NCI-H1436 treated with DMSO at 0.1 percent for 48 hours (cell line): ENCODE data around the gene SH3BP5.

Experiments used
- DNase-seq: peaks from one replicate; lab custom pipeline; 2025; lab: John Stamatoyannopoulos, UW

SH3BP5 gene

GRCh38 chr3:15297608-15298350 lies 34.6 kb downstream of the SH3BP5 start:
- DNase-seq, result no peak

- DNase-seq, result no peak
Measured at GRCh38 chr3:15295506-15295905, 36.9 kb downstream of the SH3BP5 start.

GRCh38 chr3:15294929-15295328 lies 37.5 kb downstream of the SH3BP5 start:
- no peak for DNase-seq

GRCh38 chr3:15292765-15293522 lies 39.4 kb downstream of the SH3BP5 start:
- no peak for DNase-seq

- DNase-seq, result no peak
Measured at GRCh38 chr3:15291589-15292541, 40.5 kb downstream of the SH3BP5 start.

GRCh38 chr3:15290736-15291135 lies 41.6 kb downstream of the SH3BP5 start:
- no peak for DNase-seq

- DNase-seq, result no peak
Measured at GRCh38 chr3:15289661-15290060, 42.7 kb downstream of the SH3BP5 start.

GRCh38 chr3:15288331-15289035 lies 43.9 kb downstream of the SH3BP5 start:
- no peak for DNase-seq

GRCh38 chr3:15287565-15288330 lies 44.6 kb downstream of the SH3BP5 start:
- no peak for DNase-seq

- DNase-seq, result no peak
Measured at GRCh38 chr3:15286022-15286421, 46.4 kb downstream of the SH3BP5 start.

- DNase-seq, result peak; percentile 42
Measured at GRCh38 chr3:15284121-15284889, 48.1 kb downstream of the SH3BP5 start.

- DNase-seq, result no peak
Measured at GRCh38 chr3:15283702-15284101, 48.7 kb downstream of the SH3BP5 start.

GRCh38 chr3:15281817-15282216 lies 50.6 kb downstream of the SH3BP5 start:
- DNase-seq, result no peak

GRCh38 chr3:15280853-15281532 lies 51.4 kb downstream of the SH3BP5 start:
- DNase-seq, result no peak

GRCh38 chr3:15279671-15280402 lies 52.5 kb downstream of the SH3BP5 start:
- DNase-seq, result no peak

- no peak for DNase-seq
Measured at GRCh38 chr3:15279205-15279604, 53.2 kb downstream of the SH3BP5 start.

- no peak for DNase-seq
Measured at GRCh38 chr3:15277861-15278500, 54.4 kb downstream of the SH3BP5 start.

GRCh38 chr3:15276028-15276724 lies 56.2 kb downstream of the SH3BP5 start:
- no peak for DNase-seq
